Hepatic stellate cell (primary cell): ENCODE data around the gene ABCG8.

ENCODE experiments used
- DNase-seq: peaks from one replicate; pipeline ENCODE4 v3.0.0; 2011; ENCODE audit warnings: low spot score

Gene ABCG8

DNA sequence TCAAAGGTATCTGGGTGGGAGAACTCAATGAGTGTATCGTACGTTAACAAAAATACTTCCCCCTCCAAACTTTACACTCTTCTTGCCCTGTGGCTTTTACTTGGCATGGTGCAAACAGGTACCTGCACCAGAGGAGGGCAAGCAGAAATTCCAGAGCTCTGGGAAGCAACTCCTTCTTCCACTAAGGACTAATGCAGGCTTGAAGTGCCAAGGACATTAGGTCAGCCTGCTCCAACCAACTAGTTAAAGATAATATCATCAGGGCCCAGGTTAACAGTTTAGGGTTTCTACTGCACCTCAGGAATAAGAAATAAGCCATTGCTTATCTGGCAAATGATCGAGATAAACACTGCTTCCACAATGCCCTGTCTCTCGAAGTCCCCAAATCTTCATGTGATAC is 86.7 kb downstream of the ABCG8 start:
- no peak for DNase-seq

DNA sequence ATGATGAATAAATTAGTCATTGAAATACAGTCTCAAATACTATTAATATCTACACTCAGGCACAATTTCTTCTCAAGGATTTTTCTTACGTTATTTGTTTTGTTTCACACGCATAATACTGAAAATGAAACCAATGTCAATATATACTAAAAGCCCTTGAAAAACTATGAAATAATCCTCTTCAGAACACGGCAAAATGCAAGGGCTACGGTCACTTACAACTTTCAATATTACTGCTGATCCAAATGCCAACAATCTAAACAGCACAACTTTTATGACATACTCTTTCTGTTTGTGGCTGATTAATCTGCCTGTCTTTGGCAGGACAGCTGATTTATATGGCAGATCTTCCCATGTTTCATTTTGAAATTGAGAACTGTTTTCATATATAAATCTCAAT is 88.7 kb downstream of the ABCG8 start:
- DNase-seq: no peak

GRCh38 chr2:43931293-43931692 is 92.5 kb downstream of the ABCG8 start:
- no peak for DNase-seq
